Neuron (in vitro differentiated cells): Measurements from ENCODE around the gene USP15.

Source experiments
- H2AFZ ChIP-seq: one replicate; pipeline ENCODE4 v1.6.1; 2013; ENCODE audit warnings: low read depth, mild to moderate bottlenecking, inconsistent platforms, low read length, moderate library complexity
- H3K27me3 ChIP-seq: one replicate; pipeline ENCODE4 v1.6.1; 2013; ENCODE audit warnings: low read length; ENCODE audit not compliant: insufficient read depth
- H3K36me3 ChIP-seq: one replicate; pipeline ENCODE4 v1.6.1; 2013; ENCODE audit warnings: low read length; ENCODE audit not compliant: insufficient read depth
- H3K4me1 ChIP-seq: one replicate; pipeline ENCODE4 v1.6.1; 2013; ENCODE audit warnings: low read length; ENCODE audit not compliant: insufficient read depth
- H3K4me3 ChIP-seq: 2 replicates; pipeline ENCODE4 v1.5.1; 2013; ENCODE audit warnings: mild to moderate bottlenecking, low read length, moderate library complexity
- H3K9me3 ChIP-seq: one replicate; pipeline ENCODE4 v1.6.1; 2013; ENCODE audit warnings: low read length

The USP15 gene

GRCh38 chr12:62299617-62300016 lies 39.4 kb downstream of the USP15 start:
- Histone ChIP-seq H3K4me3 (no peak overlapping the region), H3K4me1 (no peaks in the 10 kb centered on the region), H2AFZ (no peak overlapping the region), H3K27me3 (no peaks in the 10 kb centered on the region), H3K36me3 (peaks cover 37% of the 10 kb centered on the region), H3K9me3 (peaks cover 15% of the 10 kb centered on the region)

GRCh38 chr12:62301080-62301798 lies 41.0 kb downstream of the USP15 start:
- H3K4me1 ChIP-seq, result no peaks in the 10 kb centered on the region
- peaks cover 14% of the 10 kb centered on the region for H3K9me3 ChIP-seq
- no peaks in the 10 kb centered on the region for H3K27me3 ChIP-seq
- no peak overlapping the region for H3K4me3 ChIP-seq
- no peak overlapping the region for H2AFZ ChIP-seq
- H3K36me3 ChIP-seq, result peaks cover 32% of the 10 kb centered on the region

- H2AFZ ChIP-seq, result no peak overlapping the region
- H3K4me3 ChIP-seq, result no peak overlapping the region
Measured at GRCh38 chr12:62301799-62302133, 41.6 kb downstream of the USP15 start.

GRCh38 chr12:62304560-62304959 lies 44.4 kb downstream of the USP15 start:
- Histone ChIP-seq H2AFZ (no peak overlapping the region), H3K36me3 (peaks cover 34% of the 10 kb centered on the region), H3K4me1 (no peaks in the 10 kb centered on the region), H3K4me3 (no peak overlapping the region), H3K27me3 (no peaks in the 10 kb centered on the region), H3K9me3 (peaks cover 7% of the 10 kb centered on the region)

More at GRCh38 chr12:62301799-62302133, 41.6 kb downstream of the USP15 start:
- H3K27me3 ChIP-seq, result no peaks in the 10 kb centered on the region
- peaks cover 33% of the 10 kb centered on the region for H3K36me3 ChIP-seq
- no peaks in the 10 kb centered on the region for H3K4me1 ChIP-seq
- peaks cover 14% of the 10 kb centered on the region for H3K9me3 ChIP-seq

- Histone ChIP-seq H3K36me3 (peaks cover 34% of the 10 kb centered on the region), H2AFZ (no peak overlapping the region), H3K4me3 (no peak overlapping the region), H3K4me1 (no peaks in the 10 kb centered on the region), H3K9me3 (peaks cover 7% of the 10 kb centered on the region), H3K27me3 (no peaks in the 10 kb centered on the region)
Measured at GRCh38 chr12:62305778-62306177, 45.6 kb downstream of the USP15 start.

DNA sequence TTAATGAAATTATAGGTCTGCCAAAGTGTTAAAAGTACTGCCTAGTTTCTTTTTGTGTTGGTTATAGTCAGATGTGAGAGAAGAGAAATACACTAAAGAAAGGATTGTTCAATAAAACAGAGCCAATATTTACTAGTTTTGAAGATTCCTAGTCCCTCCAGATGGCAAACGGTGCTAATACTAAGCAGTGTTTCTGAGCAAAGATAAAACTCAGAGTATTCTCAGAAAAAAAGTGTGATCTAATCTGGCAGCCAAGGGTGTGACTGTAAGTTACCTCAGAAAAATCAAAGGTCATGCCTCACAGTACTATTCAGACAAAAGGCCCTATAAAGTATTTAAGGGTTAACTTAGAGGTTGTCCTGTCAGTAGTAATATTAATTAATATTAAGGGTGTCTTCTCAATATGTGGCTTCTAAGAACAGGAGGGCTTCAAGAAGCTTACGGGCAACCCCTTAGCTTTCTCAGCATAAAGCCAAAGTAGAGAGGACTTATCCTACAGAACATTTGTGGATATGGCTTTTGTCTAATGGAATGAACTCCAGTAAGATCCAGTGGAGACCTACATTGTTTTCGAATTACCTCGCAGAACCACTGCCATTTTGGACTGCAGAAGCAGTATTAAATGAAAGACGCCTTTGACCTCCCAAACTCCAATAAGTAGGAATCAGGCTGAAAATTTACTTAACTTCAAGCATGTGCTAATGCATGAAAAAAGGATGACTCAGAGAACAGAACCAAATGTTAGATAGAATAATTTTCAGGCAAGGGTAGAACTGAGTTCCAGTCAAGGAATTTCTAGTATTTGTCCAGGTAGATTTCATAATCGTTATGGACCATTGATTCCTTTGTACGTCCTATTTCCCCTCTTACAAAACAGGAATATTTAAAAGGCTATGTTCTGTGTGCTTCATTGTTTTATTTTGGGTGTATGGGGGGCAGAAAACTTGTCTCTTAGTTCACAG lies 46.6 kb downstream of the USP15 start:
- Histone ChIP-seq H3K36me3 (peaks cover 34% of the 10 kb centered on the region), H3K9me3 (peaks cover 7% of the 10 kb centered on the region), H3K4me3 (no peak overlapping the region), H2AFZ (no peak overlapping the region), H3K27me3 (no peaks in the 10 kb centered on the region), H3K4me1 (no peaks in the 10 kb centered on the region)

- peaks cover 30% of the 10 kb centered on the region for H3K36me3 ChIP-seq
- no peaks in the 10 kb centered on the region for H3K27me3 ChIP-seq
- H3K9me3 ChIP-seq, result peaks cover 7% of the 10 kb centered on the region
- H2AFZ ChIP-seq, result no peak overlapping the region
- no peak overlapping the region for H3K4me3 ChIP-seq
- H3K4me1 ChIP-seq, result no peaks in the 10 kb centered on the region
Measured at GRCh38 chr12:62308201-62308600, 48.0 kb downstream of the USP15 start.

- Histone ChIP-seq H3K27me3 (no peaks in the 10 kb centered on the region), H3K9me3 (no peaks in the 10 kb centered on the region), H3K4me1 (no peaks in the 10 kb centered on the region), H2AFZ (no peak overlapping the region), H3K36me3 (peaks cover 4% of the 10 kb centered on the region), H3K4me3 (no peak overlapping the region)
Measured at GRCh38 chr12:62313727-62314380, 53.6 kb downstream of the USP15 start.

DNA sequence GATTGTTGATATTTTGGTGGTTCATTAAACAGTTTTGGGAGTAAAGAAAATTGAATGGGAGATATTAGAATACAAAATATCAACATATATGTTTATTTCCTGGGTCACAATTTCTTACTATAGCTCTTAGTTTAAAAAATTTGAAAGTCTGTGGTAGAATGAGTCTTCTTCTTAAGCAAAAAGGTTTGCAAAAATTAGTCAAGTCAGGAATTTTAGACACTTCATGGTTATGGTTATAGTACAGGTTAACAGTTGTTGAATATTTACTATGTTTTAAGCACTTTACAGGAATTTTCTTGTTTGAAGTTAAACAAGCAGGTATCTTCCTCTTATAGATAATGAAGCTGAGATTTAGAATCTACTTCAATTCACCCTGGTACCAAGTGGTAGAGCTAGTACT lies 56.8 kb downstream of the USP15 start:
- peaks cover 15% of the 10 kb centered on the region for H3K36me3 ChIP-seq
- H3K27me3 ChIP-seq, result no peaks in the 10 kb centered on the region
- H3K4me1 ChIP-seq, result no peaks in the 10 kb centered on the region
- no peaks in the 10 kb centered on the region for H3K9me3 ChIP-seq
- no peak overlapping the region for H3K4me3 ChIP-seq
- H2AFZ ChIP-seq, result no peak overlapping the region

DNA sequence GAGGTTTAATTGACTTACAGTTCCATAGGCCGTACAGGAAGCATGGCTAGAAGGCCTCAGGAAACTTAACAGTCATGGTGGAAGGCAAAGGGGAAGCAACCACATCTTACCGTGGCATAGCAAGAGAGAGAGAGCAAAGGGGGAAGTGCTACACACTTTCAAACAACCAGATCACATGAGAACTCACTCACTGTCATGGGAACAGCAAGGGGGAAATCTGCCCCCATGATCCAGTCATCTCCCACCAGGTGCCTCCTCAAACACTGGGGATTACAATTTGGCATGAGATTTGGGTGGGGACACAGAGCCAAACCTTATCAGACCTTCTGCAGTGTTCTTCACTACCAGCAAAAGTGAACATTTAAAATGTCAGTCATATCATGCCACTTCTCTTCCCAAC lies 58.9 kb downstream of the USP15 start:
- Histone ChIP-seq H3K4me3 (no peak overlapping the region), H3K4me1 (no peaks in the 10 kb centered on the region), H3K9me3 (no peaks in the 10 kb centered on the region), H3K27me3 (no peaks in the 10 kb centered on the region), H3K36me3 (peaks cover 24% of the 10 kb centered on the region), H2AFZ (no peak overlapping the region)

GRCh38 chr12:62320054-62320453 lies 59.9 kb downstream of the USP15 start:
- no peaks in the 10 kb centered on the region for H3K9me3 ChIP-seq
- no peaks in the 10 kb centered on the region for H3K27me3 ChIP-seq
- no peak overlapping the region for H3K4me3 ChIP-seq
- peaks cover 24% of the 10 kb centered on the region for H3K36me3 ChIP-seq
- no peak overlapping the region for H2AFZ ChIP-seq
- H3K4me1 ChIP-seq, result no peaks in the 10 kb centered on the region

- Histone ChIP-seq H2AFZ (no peak overlapping the region), H3K9me3 (no peaks in the 10 kb centered on the region), H3K4me1 (no peaks in the 10 kb centered on the region), H3K4me3 (no peak overlapping the region), H3K36me3 (peaks cover 20% of the 10 kb centered on the region), H3K27me3 (no peaks in the 10 kb centered on the region)
Measured at GRCh38 chr12:62323386-62323785, 63.2 kb downstream of the USP15 start.

DNA sequence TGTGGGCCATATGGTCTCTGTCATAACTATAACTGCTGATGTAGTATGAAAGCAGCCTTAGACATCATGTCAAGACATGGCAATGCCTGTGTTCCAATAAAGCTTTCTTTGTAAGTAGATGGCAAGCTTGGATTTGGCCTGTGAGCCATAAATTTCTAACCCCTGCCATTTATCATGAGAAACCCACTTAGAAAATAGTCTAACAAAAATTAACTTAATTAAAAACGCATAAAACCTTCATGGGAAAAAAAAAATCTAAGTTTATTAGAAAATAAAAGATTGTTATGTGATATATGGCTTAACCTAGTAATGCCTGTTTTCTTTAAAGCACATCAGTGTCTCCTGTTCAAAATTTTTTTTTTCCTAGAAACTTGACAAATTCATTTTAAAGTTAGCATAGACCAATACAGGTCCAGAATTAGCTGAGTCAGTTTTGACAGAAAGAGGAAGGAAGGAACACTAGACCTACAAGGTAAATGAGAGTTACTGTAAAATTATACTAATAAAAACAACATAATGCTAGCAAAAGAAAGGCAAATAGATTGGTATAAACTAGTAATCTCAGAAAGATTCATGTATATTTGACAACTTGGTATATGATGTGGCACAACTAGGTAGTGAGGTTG lies 68.2 kb downstream of the USP15 start:
- no peak overlapping the region for H3K4me3 ChIP-seq
- no peak overlapping the region for H2AFZ ChIP-seq
- H3K4me1 ChIP-seq, result no peaks in the 10 kb centered on the region
- H3K36me3 ChIP-seq, result peaks cover 6% of the 10 kb centered on the region
- H3K27me3 ChIP-seq, result no peaks in the 10 kb centered on the region
- no peaks in the 10 kb centered on the region for H3K9me3 ChIP-seq
